ENCODE data around the gene SYNPO. TPM values are rescaled to one million over a fixed set of nuclear protein-coding genes. Genes with fewer than 3 reads are reported as not detected.

SYNPO gene
- total RNA-seq, 1 donor from 2014 or later = 1.4 TPM

GRCh38 chr5:150672237-150672883 is 31.9 kb downstream of the SYNPO start:
- no peak for DNase-seq (ENCODE audit: low read depth)
- peak overlapping the region; percentile 51 for H3K4me3 ChIP-seq (ENCODE audit: low read depth, low read length)
- TF ChIP-seq CTCF (conservative IDR thresholded peaks at IDR 0.05; ENCODE audit: low read depth, low read length) = no peak

GRCh38 chr5:150672884-150673275 is 32.4 kb downstream of the SYNPO start:
- DNase-seq (ENCODE audit: low read depth) = no peak
- H3K4me3 ChIP-seq (ENCODE audit: low read depth, low read length) = peak overlapping the region; percentile 51
- no peak for TF ChIP-seq CTCF (conservative IDR thresholded peaks at IDR 0.05; ENCODE audit: low read depth, low read length)

- no peak for TF ChIP-seq CTCF (conservative IDR thresholded peaks at IDR 0.05; ENCODE audit: low read depth, low read length)
- H3K4me3 ChIP-seq (ENCODE audit: low read depth, low read length) = no peak overlapping the region
- DNase-seq (ENCODE audit: low read depth) = no peak
Measured at GRCh38 chr5:150674341-150674821, 33.9 kb downstream of the SYNPO start.

GRCh38 chr5:150675069-150675468 is 34.6 kb downstream of the SYNPO start:
- TF ChIP-seq CTCF (conservative IDR thresholded peaks at IDR 0.05; ENCODE audit: low read depth, low read length) = no peak

GRCh38 chr5:150676578-150676977 is 36.1 kb downstream of the SYNPO start:
- DNase-seq (ENCODE audit: low read depth) = no peak
- H3K4me3 ChIP-seq (ENCODE audit: low read depth, low read length) = no peak overlapping the region

More at GRCh38 chr5:150675069-150675468, 34.6 kb downstream of the SYNPO start:
- H3K4me3 ChIP-seq (ENCODE audit: low read depth, low read length) = no peak overlapping the region
- no peak for DNase-seq (ENCODE audit: low read depth)

GRCh38 chr5:150689120-150689519 is 48.7 kb downstream of the SYNPO start:
- TF ChIP-seq CTCF (conservative IDR thresholded peaks at IDR 0.05; ENCODE audit: low read depth, low read length) = no peak
- DNase-seq (ENCODE audit: low read depth) = no peak
- H3K4me3 ChIP-seq (ENCODE audit: low read depth, low read length) = no peak overlapping the region

More at GRCh38 chr5:150676578-150676977, 36.1 kb downstream of the SYNPO start:
- no peak for TF ChIP-seq CTCF (conservative IDR thresholded peaks at IDR 0.05; ENCODE audit: low read depth, low read length)

GRCh38 chr5:150690760-150691159 is 50.3 kb downstream of the SYNPO start:
- no peak overlapping the region for H3K4me3 ChIP-seq (ENCODE audit: low read depth, low read length)
- TF ChIP-seq CTCF (conservative IDR thresholded peaks at IDR 0.05; ENCODE audit: low read depth, low read length) = no peak
- DNase-seq (ENCODE audit: low read depth) = no peak
